ENCODE measurements around the gene ANKH.
A peak's percentile ranks its signal among the peaks of the same experiment; 100 is the strongest.

ANKH gene

DNA sequence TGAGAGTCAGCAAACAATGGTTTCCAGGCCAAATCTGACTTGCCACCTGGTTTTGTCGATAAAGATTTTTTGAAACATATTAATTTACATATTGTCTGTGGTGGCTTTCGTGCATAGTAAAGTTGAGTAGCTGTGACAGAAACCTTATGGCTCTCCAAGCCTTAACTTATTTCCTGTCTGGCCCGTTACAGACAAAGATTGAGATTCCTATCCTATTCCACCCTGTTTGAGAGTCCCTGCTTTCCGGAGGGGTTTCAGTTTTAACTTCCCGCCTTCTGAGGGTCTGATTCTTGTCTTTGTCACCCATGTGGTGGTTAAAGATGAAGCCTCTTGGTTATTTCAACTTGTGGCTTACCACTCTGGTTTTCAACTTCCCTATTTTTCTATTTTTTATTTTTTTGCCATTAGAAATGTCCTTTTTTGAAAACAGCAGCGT is 195.7 kb downstream of the ANKH start:
- DNase-seq: no peak

DNA sequence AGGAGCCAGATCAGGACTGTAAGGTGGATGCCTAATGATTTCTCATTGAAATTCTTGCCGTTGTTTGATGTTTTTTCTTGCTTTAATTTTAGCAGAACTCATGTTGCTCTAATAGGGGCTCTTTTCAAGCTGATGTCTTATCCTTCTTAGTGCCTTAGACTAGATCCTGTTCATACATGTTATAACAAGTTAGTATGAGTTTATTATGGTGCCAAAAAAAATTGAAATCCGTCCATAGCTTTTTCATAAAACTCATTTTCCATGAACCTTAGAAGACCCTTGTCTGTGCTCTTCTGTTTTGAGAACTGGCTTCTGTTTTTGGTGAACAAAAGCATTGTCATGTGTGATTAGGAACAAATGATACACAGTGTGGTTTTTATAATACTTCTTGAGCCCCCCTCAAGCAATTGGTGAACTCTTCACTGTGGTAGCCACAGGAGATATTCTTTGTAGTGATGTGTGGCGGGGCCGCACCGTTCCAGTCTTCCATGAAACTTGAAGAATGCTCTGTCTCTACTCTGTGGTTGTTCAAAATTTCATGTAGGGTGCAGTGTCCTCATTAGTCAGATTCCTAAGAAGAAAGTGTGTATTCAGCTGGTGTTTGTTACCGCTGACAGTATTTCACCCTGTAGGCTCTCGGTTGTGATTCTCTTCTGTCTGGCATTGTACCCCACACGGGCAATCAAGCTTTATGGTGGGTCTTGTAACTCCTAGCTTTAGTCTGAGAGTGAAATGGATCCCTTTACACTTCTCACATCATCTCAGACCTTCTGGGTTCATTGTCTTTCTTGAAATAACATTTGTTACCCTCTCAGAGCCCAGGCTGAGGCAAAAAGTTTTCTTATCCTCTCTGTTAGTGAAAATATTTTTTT is 196.4 kb downstream of the ANKH start:
- no peak for DNase-seq

DNA sequence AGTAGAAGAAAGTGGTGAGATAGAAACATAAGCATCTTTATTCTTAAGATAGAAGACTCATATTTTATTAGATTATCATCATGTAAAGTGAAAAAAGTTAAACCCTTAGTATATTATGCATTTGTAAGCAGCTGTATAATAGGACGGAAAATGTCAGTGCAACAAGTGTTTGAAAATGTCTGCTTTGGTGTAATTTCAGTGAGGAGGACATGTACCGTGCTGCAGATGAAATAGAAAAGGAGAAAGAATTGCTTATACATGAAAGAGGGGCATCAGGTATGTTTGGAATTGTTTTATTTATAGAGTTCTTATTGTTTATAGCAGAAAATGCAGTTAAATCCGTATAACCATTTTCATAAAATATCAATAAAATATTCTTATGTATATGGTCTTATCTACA is 198.1 kb downstream of the ANKH start:
- DNase-seq: no peak

DNA sequence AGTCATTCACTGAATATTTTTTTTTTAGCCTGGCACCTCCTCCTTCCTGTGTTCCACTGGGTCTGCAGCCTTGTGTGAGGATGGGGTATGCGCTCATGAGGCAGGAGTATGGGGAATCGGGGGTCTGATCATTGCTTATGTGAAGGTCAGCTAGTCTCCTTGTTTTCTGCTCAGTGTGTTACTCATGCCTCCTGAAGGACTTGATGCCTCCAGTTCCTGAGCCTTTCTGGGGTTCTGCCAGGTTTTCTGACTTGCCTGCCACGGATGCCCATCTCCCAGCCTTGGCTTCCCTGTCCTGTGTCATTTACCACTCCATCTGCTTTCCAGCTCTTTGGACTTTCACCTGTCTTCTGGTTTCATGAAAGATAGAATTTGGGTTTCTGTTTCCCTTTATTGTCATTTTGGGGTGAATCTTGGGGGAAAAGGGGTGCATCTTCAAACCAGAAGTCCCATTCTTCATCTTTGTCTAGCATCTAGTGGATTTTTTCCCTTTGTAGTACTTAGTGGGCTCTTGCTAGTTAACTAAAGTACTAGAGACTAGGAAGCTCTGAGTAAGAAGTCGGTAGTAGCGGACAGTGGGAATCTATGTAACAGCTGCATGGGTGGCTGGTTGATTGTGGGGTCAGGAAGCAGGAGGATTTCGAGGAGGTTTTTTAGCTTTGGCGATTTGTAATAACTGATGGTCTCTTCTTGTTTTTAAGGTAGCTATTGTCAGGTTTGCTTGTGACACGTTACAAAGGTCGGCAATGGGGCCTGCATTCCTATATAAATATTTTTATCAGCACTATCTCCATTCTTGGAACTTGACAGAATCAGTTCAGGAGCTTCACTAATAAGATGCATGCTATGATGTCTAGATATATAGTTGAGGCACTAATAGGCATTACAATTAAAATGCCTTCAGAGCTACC is 198.8 kb downstream of the ANKH start:
- no peak for DNase-seq

DNA sequence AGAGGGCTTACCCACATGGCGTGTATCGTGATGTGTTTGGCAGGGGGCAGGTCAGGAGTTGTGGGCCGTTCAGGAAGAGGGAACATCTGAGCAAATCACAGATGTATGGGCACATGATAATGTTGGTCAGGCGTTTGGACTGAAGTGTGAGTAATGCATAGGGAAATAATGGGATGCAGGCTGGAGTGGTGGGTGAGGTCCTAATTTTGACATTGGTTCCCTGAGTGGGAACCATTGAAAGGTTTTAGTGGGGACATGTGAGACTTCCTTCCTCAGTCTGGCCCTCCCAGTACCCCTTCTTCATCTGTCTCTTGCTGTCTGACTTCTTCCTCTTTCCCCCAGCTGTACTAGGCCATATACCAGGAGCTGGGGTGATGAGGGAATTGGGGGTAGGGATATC is 199.5 kb downstream of the ANKH start:
- DNase-seq: no peak

DNA sequence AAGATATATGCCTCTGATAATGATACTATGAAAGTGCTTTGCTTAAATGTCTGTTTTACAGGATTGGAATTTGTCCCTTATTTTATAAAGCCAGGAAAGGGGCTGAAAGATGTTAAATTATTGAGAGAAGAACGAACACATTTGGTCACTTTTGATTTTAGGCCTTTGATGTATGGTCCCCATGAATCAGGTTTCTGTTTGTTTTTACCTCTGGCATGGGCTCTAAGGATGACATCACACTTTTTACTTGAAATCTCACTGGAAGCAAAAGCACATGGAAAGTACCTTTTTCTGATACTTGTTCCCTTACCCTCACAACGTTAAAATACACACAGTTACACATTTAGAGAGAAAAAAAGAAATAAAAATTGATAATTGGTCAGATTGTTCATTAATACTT is 200.2 kb downstream of the ANKH start:
- DNase-seq: no peak

DNA sequence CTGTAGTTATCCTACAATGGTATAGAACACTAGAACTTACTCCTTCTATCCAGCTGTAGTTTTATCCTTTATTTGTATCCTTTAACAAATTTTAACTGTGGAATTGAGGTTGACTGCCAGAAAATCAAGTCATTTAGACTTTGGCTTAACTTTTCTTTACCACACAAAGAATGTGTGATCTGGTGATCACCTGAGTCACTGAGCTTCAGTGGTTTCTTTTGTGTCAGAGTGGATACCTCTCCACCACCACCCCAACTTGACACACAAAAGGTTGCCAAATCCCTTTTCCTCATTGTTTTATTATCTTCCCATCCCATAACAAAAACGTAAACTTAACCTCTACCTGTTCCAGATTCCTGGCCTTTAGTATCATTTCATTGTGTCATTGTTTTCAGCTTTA is 201.6 kb downstream of the ANKH start:
- DNase-seq: no peak

DNA sequence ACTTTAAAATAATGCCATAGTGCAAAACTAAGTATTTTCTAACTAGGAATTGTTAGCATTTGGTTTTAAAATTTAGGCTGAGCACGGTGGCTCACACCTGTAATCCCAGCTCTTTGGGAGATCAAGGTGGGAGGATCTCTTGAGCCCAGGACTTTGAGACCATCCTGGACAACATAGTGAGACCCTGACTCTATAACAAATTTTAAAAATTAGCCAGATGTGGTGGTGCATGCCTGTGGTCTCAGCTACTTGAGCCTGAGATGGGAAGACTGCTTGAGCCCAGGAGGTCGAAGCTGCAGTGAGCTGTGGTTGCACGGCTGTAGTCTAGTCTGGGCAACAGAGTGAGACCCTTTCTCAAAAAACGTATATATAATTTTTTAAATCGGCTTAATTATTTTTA is 202.2 kb downstream of the ANKH start:
- DNase-seq: no peak

DNA sequence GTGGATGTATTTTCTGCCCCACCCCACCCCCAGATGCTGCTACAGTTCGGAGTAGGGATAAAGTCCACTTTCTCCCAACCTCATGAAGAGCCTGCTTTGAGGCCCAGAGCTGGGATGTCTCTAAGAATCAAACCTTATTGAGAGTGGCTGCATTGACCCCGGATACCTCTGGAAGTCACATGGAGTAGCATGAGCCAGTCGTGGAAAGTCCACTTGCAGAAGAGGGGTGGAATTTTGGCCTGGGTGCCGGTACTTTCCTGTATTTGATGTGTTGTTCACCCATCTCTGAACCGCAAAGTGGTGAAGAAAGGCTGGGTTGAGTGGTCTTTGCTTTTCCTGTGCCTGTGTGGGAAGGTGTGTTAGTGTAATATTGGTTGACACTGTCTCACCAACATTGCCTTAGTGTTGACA is 203.4 kb downstream of the ANKH start:
- no peak for DNase-seq

DNA sequence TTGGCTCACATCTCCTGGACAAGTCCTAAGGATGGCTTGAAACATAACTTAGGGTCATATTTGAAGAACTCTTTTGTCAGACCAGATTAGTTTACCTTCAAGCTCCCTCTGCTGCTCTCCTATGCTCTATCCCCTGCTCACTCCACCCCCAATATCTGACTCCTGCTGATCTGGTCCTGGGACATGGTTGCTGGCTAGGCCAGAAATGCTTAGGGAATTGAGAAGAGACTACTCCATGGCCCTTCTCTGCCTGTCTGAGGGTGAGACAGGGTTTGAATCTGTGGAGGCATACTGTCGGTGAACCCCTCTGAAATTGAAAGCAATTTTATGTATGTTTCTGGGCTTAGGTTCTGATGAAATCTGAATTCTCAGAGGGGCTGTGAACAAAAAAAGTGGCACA is 203.8 kb downstream of the ANKH start:
- DNase-seq: no peak

DNA sequence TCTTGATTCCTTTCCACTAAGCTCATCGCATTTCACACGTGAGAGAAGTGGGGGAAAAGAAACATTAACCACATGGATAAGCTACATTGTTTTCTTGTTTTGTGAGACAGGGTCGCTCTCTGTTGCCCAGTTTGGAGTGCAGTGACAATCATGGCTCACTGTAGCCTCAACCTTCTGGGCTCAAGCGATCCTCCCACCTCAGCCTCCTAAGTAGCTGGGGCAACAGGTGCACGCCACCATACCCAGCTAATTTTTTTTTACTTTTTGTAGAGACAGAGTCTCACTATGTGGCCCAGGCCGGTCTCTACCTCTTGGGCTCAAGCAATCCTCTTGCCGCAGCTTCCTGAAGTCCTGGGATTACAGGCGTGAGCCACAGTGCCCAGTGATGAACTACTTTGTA is 204.3 kb downstream of the ANKH start:
- no peak for DNase-seq

DNA sequence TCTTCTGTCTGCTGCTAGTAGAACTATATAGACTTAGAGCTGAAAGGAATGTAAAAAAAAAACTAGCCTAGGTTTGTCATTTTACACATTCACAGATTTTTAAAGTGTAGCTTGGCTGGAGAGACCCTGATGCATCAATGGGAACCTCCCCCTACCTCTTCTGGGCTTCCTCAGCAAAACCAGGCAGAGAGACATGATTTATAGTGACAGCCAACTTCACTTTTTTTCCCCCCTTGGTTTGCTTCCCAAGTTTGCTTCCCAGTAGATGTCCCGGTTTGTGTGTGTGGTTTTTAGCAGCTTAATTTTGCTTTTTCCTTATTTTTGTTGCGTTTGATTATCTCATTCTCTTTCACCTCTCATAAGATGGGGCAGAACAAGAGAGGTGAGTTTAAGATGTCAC is 205.2 kb downstream of the ANKH start:
- DNase-seq: no peak

DNA sequence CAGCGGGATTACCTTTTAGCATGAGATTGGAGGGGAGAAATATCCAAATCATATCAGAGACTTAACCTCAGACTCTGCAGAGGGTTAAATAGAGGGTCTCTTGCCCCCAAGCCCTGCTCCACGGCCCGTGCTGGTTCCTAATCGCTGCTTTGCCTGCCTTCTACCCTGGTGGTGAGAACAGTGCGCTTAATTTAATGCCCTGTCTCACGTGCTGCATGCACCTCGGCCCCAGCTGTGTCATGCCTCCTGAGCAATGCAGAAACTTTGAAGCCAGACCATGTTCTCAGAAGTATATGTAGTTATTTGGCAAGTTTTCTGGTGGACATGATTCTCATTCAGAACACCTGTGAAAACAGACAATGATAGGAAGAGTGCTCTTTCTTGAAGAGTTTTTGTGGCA is 205.6 kb downstream of the ANKH start:
- DNase-seq: no peak

DNA sequence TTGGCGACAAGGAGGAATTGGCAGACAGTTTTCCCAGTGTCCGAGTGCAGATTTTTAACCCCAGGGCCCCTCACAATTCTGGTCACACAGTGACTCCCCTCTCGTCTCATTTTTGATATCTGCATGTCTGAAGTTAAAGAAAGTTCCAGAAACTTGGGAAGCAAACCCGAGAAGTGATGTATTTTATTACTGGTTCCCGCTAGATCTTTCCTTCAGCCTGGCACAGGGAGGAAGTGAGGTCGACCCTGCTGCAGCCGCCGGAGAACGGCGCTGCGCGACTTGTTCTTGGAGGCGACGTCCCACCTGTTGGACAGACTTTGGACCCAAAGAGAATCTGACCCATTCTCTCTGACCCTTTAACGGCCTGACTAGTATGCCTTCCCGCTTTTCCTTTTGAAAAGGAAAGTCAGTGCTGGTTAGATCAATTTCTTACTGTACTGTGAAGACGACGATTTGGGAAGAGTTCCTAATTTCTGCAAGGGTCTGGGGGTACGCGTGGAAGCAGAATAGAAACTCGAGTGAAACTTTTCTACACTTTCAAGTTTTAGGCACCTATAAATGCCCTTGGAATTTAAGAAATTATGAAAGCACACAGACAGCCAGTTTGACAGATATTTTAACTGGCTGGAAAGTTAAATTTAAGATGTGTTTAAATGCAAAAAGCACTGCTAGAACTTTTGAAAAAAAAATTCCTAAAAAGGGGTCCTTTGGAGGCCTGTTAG is 206.3 kb downstream of the ANKH start:
- peak; percentile 35 for DNase-seq

DNA sequence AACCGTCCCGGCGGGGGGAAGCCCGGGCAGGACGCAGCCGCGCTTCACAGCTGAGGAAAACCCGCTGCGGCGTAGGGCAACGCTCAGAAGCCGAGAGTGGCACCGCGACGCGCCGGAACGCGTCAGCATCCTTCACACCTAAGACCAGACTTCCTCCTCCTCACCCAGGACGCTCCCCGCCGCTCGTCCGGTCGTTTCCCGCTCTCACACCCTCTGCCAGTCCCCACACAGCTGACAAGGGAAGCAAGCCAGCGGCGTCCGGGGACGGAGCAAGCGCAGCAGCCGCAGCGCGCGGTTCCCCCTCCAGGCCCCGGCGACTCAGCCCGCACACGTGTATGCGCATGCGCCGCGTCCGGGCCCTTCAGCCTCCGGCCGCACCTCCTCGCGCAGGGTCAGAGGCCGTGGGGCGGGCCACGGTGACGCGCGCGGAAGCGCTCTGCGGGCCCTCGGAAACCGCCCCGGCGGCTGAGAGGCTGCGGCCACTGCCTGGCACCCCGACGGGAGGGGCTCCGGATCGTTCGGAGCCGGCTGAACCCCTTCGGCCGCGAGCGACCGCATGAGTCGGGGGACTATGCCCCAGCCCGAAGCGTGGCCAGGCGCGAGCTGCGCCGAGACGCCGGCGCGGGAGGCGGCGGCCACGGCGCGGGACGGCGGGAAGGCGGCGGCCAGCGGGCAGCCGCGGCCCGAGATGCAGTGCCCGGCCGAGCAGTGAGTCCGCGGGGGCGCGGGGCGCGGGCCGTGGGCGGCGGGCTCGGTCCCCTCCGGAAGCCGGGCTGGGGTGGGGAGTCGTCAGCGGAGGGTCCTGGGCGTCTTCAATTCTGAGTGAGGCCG is 207.1 kb downstream of the ANKH start, which contains the start of gene OTULIN:
Gene OTULIN, plus strand, starts transcription at position 449 of the 831 bp plus-strand sequence. Its CDS starts 108 bp downstream, at position 557.
- peak; percentile 90 for DNase-seq

DNA sequence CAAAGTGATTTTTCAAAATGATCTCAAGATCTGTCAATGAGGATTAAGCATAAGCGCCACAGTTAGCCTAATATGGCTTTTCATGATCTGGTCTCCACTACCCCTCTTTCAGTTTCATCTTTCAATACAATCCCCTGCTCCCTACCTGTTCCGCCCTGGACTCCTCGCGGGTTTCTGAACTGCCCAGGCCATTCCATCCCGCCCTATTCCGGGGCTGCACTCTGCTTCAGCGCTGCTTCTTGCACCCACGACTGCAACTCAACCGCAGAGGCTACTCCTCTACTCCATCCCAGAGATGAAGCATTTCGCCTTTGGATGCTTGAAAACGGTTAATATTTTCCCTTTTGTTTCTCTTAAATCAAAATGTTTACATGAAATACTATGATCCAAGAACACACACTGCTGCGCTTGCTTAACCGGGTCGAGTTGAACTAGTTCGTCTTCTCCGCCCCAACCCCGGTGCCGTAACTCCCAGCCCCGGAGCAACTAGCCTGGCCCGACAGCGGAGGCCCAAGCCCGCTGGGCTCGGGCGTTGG is 207.8 kb downstream of the ANKH start:
- peak; percentile 18 for DNase-seq

DNA sequence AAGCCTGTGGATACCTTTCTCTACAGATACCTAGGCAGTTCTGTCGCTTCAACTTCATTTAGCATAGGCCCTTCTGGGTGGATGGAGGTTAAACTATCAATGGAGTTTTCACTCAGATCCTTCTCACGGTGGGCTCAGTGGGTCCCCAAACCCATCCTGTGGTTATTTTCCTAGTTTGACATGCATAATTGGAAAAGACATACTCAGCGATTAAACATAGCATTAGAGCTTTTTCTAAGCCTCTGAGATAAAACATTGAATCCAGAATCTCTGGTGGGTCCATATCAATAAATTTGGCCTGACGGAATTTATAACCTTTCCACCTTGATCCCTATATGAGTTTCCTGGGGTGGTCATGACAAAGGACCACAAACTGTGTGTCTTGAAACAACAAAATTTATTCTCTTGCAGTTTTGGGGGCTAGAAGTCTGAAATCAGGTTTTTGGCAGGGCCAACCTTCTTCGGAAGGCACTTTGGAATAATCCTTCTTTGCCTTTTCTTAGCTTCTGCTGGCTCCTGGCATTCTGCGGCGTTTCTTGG is 208.8 kb downstream of the ANKH start:
- no peak for DNase-seq

DNA sequence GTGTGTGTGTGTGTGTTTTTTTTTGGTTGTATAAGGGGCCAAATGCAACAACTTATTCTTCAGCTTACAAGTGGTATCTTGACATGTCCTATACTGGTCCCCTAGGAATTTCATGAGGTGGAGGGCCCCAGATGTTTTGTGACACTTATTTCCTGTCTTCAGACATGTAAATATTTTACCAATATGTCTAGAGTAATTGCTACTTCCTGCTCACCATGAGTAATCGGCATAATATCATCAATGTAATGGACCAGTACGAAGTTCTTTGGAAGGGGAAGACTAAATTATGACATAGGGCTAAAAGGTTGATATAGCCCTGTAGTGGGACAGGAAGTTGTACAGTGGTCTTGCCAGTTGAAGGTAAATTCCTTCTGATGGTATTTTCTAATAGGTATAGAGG is 210.7 kb downstream of the ANKH start:
- peak; percentile 66 for DNase-seq

DNA sequence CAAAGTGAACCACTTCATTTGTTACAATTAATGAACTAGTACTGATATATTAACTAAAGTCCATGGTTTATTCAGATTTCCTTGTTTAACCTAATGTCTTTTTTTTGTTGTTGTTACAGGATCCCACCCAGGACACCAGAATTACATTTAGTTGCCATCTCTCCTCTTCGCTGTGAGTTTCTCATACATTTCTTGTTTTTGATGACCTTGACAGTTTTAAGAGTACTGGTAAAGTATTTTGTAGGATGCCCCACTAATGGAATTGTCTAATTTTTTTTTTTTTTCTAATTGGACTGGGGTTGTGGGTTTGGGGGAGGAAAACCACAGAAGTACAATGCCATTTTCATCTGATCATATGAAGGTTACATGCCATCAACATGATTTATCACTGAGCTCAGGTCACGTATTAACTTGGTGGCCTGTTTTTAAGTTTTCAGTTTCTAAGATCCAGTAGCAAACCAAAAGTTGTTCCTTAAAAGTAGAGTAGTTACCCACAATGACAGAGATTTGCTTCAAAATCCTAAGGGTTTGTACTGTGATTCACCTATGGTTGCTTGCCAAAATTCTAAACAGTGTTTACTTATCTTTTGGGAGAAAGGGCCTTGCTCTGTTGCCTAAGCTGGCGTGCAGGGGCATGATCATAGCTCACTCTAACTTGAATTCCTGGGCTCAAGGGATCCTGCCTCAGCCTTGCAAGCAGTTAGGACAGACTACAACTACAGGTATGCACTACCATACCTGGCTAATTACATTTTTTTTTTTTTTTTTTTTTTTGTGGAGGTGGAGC is 211.6 kb downstream of the ANKH start:
- peak; percentile 91 for DNase-seq

DNA sequence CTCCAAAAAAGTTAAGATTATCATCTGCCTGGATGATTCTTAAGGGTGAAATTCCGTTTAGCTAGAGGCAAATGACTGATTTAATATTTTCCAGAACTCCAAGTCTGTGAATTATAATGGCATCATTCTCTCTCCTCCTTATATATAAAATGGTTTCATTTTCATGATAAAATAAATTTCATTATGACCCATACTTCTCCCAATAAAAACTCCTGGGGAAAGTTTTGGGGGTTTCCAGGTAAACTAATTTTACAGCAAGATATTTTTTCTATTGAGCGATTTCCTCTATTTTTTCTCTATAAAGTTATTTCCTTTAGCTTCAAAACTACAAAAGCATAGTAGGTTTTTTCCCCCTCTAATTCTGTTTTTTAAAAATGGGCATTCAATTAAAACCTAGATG is 214.7 kb downstream of the ANKH start:
- DNase-seq: no peak
